ENCODE measurements around the gene NEK6. TPM values are rescaled to one million over a fixed set of nuclear protein-coding genes. Genes with fewer than 3 reads are reported as not detected.

The NEK6 gene
- total RNA-seq, 1 donor from 2014 or later: 8.7 TPM

DNA sequence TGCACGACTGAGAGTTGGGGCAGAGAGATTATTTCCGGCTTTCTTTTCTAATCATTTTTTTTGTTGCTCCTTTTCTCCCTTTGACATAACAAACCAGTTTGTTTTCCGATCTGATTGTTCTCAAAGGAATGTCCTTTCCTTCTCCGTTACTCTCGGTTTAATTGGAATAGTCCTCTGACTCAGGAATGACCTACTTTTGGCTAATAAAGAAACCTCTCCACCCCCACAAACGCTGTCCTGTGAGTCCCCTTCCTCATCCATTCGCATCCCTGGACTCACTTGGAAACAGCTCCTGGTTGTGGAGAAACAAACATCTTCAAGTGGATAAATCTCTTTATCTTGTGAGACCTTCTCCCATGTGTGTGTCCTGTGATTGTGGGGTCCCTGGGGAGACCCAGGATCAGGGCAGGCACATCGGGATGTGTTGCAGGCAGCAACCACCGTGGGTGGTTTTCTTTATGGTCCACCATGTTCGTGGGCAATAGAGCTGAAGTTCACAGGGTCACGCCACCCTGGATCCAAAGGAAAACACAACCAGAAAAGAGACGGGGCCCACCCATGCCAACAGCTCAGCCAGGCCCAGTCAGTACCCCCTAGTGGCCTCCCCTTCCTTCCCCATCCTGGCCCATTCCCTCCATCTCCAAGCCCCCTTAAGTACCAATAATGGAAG, 45.2 kb upstream of the NEK6 start:
- Histone ChIP-seq H3K4me1 (peaks cover 34% of the 10 kb centered on the region), H3K9me3 (replicated peaks) (no peaks in the 10 kb centered on the region), H3K27me3 (ENCODE audit: low read depth) (peaks cover 5% of the 10 kb centered on the region), H3K27ac (replicated peaks) (no peak overlapping the region), H3K36me3 (no peaks in the 10 kb centered on the region), H3K4me3 (no peak overlapping the region)
- DNase-seq: no peak
- intact Hi-C loops (cut with micrococcal nuclease): no loop called here
- TF ChIP-seq CTCF (IDR thresholded peaks at IDR 0.05; ENCODE audit: borderline replicate concordance): no peak

DNA sequence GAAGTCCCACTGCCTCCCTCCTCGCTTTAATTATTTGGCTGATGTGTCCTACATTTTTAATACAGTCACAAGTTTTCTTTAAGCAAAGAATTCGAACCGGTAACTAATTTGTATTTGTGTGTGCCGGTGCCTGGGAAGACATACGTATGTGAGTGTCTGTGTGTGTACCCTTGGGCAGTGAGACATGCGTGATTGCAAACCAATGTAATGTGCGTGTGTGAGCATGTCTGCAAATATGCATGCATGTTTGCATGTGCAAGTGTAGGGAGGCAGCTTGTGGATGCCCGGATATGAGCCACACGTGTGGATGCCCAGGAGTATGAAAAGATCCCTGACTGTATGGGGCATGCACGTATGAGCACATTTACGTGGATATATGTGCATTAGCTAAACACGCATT, 44.4 kb upstream of the NEK6 start:
- H3K4me1 ChIP-seq: peaks cover 34% of the 10 kb centered on the region
- no peak for DNase-seq
- H3K9me3 ChIP-seq (replicated peaks): no peaks in the 10 kb centered on the region
- H3K36me3 ChIP-seq: no peaks in the 10 kb centered on the region
- intact Hi-C loops (cut with micrococcal nuclease): no loop called here
- H3K4me3 ChIP-seq: no peak overlapping the region
- peaks cover 5% of the 10 kb centered on the region for H3K27me3 ChIP-seq (ENCODE audit: low read depth)
- H3K27ac ChIP-seq (replicated peaks): no peak overlapping the region
- no peak for TF ChIP-seq CTCF (IDR thresholded peaks at IDR 0.05; ENCODE audit: borderline replicate concordance)

DNA sequence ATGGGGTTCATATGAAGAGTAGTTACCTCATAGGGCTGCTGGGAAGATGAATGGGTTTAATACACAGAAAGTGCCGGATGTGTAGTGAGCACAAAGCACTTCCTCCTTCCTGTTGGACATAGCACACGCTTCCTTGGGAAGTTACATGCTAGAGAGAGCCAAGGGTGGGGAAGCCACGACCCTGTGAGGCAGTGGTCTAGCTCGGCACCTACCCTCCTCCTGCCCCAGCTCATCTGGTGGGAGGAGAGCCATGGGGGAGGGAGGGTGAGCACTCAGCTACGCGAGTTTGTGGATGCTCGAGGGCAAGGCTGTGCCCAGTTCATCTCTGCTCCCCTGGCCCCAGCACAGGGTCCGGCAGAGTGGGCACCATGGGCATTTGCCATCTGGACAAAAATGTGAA, 43.6 kb upstream of the NEK6 start:
- no peak for TF ChIP-seq CTCF (IDR thresholded peaks at IDR 0.05; ENCODE audit: borderline replicate concordance)
- Histone ChIP-seq H3K27ac (replicated peaks) (no peak overlapping the region), H3K36me3 (no peaks in the 10 kb centered on the region), H3K9me3 (replicated peaks) (no peaks in the 10 kb centered on the region), H3K27me3 (ENCODE audit: low read depth) (peaks cover 5% of the 10 kb centered on the region), H3K4me1 (peaks cover 34% of the 10 kb centered on the region), H3K4me3 (no peak overlapping the region)
- intact Hi-C loops (cut with micrococcal nuclease): no loop called here
- no peak for DNase-seq

DNA sequence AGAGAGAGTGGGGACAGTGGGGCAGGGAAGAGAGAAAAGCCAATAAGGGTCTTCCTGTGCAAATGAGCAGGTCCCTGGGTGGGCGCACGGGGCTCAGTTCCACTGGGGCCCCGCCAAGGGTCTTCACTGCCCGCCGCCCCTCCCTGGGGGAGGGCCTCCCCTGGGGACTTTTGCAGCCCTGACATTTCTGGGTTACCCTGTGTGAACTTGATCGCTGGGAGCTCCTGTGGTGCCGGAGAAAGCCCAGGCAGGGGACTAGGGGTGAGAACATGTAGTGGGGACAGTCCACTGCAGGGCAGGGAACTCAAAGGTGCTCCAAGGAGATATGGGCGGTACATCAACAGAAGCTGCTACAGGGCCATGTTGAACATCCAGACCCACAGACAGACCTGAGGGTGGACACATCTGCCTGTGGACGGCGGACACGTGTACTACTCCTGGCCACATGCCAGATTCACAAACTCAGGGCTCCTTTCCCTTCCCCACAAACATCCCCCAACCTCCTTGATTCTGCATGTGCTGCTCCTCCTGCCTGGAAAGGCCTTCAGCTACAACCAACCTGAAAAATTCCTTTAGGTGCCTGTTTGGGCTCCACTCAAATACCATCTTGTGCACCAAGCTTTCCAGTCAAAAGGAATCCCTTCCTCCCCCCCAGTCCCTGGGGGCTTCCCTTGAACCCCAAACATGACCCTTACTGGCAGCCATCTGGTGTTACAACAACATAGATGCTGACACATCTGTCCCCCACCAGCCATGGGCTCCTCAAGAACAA, 43.0 kb upstream of the NEK6 start:
- intact Hi-C loops (cut with micrococcal nuclease): no loop called here

DNA sequence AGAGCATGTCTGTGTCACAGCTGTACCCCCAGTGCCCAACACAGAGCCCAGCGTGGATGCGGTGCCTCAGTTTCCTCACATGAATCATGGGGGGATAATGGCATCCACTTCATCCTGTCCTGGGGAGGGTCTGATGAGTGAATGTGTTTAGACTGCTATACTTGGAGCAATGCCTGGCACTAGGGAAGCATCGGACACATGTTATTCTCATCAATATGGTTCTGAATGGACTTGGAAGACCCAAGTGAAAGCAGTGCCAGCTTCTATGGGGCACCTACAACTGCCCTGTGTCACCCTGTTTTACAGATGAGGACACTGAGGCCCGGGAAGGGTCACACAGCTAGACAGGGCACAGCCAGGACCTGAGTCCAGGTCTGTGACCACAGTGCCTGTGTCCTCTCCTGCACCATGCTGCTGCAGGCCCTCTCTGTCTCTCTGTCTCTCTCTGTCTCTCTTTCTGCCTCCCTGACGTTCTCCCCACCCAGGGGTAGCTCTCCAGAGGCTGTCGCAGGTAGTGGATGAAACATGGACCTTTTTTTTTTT, 42.3 kb upstream of the NEK6 start:
- intact Hi-C loops (cut with micrococcal nuclease): no loop called here
- Histone ChIP-seq H3K4me1 (peaks cover 37% of the 10 kb centered on the region), H3K4me3 (no peak overlapping the region), H3K27ac (replicated peaks) (no peak overlapping the region), H3K27me3 (ENCODE audit: low read depth) (no peaks in the 10 kb centered on the region), H3K9me3 (replicated peaks) (no peaks in the 10 kb centered on the region), H3K36me3 (no peaks in the 10 kb centered on the region)
- no peak for TF ChIP-seq CTCF (IDR thresholded peaks at IDR 0.05; ENCODE audit: borderline replicate concordance)
- DNase-seq: no peak

More for the DNA sequence above, 43.0 kb upstream of the NEK6 start:
- Histone ChIP-seq H3K4me1 (peaks cover 34% of the 10 kb centered on the region), H3K4me3 (no peak overlapping the region), H3K36me3 (no peaks in the 10 kb centered on the region), H3K27ac (replicated peaks) (no peak overlapping the region), H3K27me3 (ENCODE audit: low read depth) (no peaks in the 10 kb centered on the region), H3K9me3 (replicated peaks) (no peaks in the 10 kb centered on the region)
- no peak for DNase-seq
- no peak for TF ChIP-seq CTCF (IDR thresholded peaks at IDR 0.05; ENCODE audit: borderline replicate concordance)
